ENCODE results near the gene SPOP.

DNA sequence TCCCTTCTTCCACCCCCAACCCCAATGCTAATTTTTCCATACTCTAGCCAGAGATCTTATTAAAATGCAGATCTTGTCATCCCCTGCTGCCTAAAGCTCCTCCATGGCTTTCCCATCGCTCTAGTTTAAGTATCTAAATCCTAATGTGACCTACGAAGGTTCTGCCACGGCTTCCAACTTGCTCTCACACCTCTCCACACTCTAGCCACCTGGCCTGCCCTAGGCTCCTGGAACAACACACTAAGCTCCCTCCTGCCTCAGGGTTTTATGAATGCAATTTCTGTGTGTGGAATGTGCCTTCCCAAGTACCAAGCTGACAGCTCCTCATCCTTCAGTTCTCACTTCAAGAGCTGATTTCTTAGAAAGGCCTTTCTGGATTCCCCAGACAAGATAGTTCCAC is 85.6 kb downstream of the SPOP start:
- TF ChIP-seq ZNF384 (IDR thresholded peaks at IDR 0.05), result no peak
- TF ChIP-seq FOXK2 (IDR thresholded peaks at IDR 0.05), result no peak
